ENCODE measurements around the gene MZT2A.
"Not testable (repeated sequence)": the region's sequence is repeated elsewhere in the genome, so short reads cannot be mapped to it uniquely, and the experiment has no call there.

DNA sequence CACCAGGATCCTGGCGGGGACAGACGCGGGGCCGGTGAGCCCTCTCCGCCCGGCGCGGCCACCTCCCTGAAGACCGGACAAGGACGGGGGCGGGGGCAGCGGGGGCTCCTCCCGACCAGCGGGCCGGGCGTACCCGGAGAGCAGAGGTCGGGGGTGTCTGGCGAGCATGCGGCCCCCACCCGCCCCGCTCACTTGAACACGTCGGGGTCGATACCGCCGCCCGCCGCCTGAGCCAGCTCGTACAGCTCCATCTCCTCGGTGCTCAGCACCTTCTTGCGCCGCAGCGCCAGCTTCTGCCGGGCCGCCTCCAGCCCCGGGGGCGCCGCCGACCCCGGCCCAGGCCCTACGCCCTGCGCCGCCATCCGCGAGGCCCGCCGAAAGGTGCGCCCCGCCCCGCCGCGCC, at the start of gene MZT2A:
- not testable (repeated sequence) for TF ChIP-seq POLR2A, POLR2AphosphoS5, TAF1, SPI1, POU2F2 (IDR thresholded peaks at IDR 0.05; ENCODE audit: low read depth, low read length)
